OCI-M1 (cell line): Measurements from ENCODE around the gene NTRK1.

Experiments
- DNase-seq: peaks from one replicate; lab custom pipeline; 2025; lab: John Stamatoyannopoulos, UW

Gene NTRK1

GRCh38 chr1:156857532-156857931 is 3.1 kb upstream of the NTRK1 start:
- no peak for DNase-seq

- peak; percentile 73 for DNase-seq
These were observed 2.1 kb upstream of the NTRK1 start for GRCh38 chr1:156858555-156858956.

GRCh38 chr1:156858959-156859522 is 1.6 kb upstream of the NTRK1 start, which contains the start of gene INSRR:
Gene INSRR (minus strand): TSS chr1:156859117. CDS start chr1:156858621, 496 bp downstream.
- peak; percentile 73 for DNase-seq

GRCh38 chr1:156859523-156860112 is 1.0 kb upstream of the NTRK1 start:
- DNase-seq: peak; percentile 52

GRCh38 chr1:156860113-156860627 is 495 bp upstream of the NTRK1 start:
- peak; percentile 82 for DNase-seq

- DNase-seq: peak; percentile 76
These were observed 1.9 kb downstream of the NTRK1 start for GRCh38 chr1:156862584-156862983.

- DNase-seq: peak; percentile 89
These were observed 2.4 kb downstream of the NTRK1 start for GRCh38 chr1:156862997-156863599.

- peak; percentile 64 for DNase-seq
These were observed 3.0 kb downstream of the NTRK1 start for GRCh38 chr1:156863631-156864030.

- DNase-seq: peak; percentile 34
These were observed 4.1 kb downstream of the NTRK1 start for GRCh38 chr1:156864796-156865195.

- DNase-seq: no peak
These were observed 4.6 kb downstream of the NTRK1 start for GRCh38 chr1:156865258-156865657.

- DNase-seq: peak; percentile 18
These were observed 5.2 kb downstream of the NTRK1 start for GRCh38 chr1:156865865-156866248.

- DNase-seq: peak; percentile 75
These were observed 5.7 kb downstream of the NTRK1 start for GRCh38 chr1:156866249-156866909.

- DNase-seq: no peak
These were observed 7.7 kb downstream of the NTRK1 start for GRCh38 chr1:156868341-156868740.

- DNase-seq: no peak
These were observed 8.8 kb downstream of the NTRK1 start for GRCh38 chr1:156869455-156869854.

- DNase-seq: no peak
These were observed 13.0 kb downstream of the NTRK1 start for GRCh38 chr1:156873659-156874058.

- DNase-seq: no peak
These were observed 13.5 kb downstream of the NTRK1 start for GRCh38 chr1:156874142-156874541.

- DNase-seq: no peak
These were observed 14.1 kb downstream of the NTRK1 start for GRCh38 chr1:156874572-156875340.

- no peak for DNase-seq
These were observed 14.6 kb downstream of the NTRK1 start for GRCh38 chr1:156875341-156875615.

GRCh38 chr1:156876281-156876680 is 15.6 kb downstream of the NTRK1 start:
- DNase-seq: no peak

GRCh38 chr1:156877433-156878170 is 16.9 kb downstream of the NTRK1 start:
- no peak for DNase-seq

- no peak for DNase-seq
These were observed 19.2 kb downstream of the NTRK1 start for GRCh38 chr1:156879876-156880275.

GRCh38 chr1:156880473-156880872 is 19.8 kb downstream of the NTRK1 start:
- DNase-seq: no peak
